ENCODE data around the gene CHAF1A.

- TF ChIP-seq CTCF (IDR thresholded peaks at IDR 0.05) (no peak), POLR2A (IDR thresholded peaks at IDR 0.05) (no peak), EP300 (IDR thresholded peaks at IDR 0.05) (no peak)
These were observed 53.5 kb downstream of the CHAF1A start for GRCh38 chr19:4455719-4456475.

All from tibial nerve (tissue), 4 donors.